Stimulated activated CD4-positive, alpha-beta T cell treated with anti-CD3 and anti-CD28 coated beads, Interleukin-1b, Interleukin-23, amount 100 ng/mL, for 24 hours (primary cell): ENCODE measurements around the gene IGFL3.
"Not testable (repeated sequence)": the region's sequence is repeated elsewhere in the genome, so short reads cannot be mapped to it uniquely, and the experiment has no call there.

ENCODE experiments used
- DNase-seq, 4 experiments: peaks; one replicate each; pipeline ENCODE4 v3.0.0-alpha.2; 2020; ENCODE audit warnings: low read depth in 4 of 4, low spot score in 1 of 4

Gene IGFL3

DNA sequence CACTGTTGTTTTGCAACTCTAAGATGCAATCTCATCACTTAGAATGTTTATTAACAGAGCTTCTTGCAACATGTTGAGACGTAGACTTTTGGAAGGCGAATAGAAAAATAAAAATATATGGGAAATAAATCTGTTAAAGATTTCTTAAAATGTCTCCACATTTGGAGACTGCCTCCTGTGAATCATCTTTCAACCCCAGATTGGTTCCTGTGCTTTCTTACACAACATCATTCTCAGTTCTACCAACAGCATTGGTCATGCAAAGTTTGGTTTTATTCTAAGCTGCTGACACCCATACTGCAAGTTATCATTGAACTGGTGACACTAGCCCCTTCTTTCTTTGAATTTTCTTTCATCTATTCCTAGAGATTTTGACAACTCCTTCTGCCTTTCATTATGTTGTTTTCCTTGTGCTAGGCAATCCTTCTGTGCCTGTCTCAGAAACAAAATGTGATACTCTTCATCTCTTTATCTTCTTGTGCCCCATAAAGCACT, 1.6 kb upstream of the IGFL3 start:
- no peak for DNase-seq

GRCh38 chr19:46125447-46125846, 959 bp upstream of the IGFL3 start:
- DNase-seq: no peak

DNA sequence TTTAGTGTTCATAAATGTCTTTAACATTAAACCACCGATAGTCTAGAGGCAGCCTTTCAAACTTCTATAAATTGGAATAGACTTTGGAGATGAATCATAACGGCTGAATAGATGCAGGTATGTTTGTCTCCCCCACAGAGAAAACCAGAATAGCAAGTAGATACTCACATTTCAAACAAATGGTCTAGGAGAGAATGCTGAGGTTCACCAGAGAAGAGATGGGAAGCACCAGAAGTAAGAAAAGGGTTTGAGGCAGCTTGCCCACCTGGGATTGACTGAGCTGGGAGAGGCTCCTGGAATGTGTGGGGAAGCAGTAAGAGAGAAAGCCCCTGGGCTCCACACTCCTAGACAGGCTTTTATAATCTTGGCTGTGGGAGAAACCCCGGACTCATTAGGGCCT, 6.4 kb downstream of the IGFL3 start:
- no peak for DNase-seq

DNA sequence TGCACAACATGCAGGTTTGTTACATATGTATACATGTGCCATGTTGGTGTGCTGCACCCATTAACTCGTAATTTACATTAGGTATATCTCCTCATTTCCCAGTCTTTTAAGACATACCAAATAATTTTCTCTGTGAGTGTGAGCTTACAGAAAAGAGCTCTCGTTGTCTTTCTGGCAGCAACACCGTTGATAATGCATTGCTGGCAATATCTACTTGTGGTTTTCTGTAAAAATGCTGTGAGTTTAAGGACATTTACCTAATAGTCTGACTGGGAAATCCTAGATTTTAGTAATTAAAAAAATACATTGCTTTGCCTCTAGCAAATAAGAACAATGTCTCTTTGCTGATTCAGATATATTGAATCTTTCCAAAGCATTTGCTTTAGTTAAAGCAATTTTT, 8.4 kb downstream of the IGFL3 start:
- DNase-seq: no peak

DNA sequence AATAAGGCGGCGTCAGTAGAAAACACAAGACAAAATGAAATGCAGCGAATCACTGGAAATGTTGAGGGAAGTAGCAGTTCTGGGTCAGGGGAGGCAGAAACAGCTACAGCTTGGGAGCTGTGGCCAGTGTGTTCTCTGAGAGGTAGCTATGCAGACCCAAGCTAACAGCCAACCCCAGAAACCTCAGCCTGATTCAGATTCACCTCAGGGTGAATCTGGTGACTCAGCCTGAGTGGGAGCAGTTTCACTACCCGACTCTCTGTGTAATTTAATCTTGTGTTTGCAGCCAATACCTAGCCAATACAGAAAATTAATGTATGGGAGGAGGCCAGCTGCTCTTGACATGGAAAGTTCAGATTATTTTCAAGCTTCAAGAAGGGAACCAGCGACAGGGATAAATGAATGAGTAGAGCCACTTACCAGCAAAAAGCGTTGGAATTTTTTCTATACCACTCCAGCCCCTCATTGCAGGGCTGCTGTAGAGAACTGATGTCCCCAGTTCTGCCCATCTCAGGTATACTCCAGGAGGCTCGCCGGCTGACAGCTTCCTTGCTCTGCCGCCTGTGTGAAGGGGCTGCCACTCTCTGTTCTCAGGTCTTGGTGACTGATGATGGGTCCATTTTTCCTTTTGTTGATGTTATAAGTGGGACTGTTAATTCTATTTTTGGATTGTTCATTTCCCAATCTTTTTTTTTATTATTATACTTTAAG, 8.9 kb downstream of the IGFL3 start:
- peak; percentile 11 to 56 (median 22) for DNase-seq

DNA sequence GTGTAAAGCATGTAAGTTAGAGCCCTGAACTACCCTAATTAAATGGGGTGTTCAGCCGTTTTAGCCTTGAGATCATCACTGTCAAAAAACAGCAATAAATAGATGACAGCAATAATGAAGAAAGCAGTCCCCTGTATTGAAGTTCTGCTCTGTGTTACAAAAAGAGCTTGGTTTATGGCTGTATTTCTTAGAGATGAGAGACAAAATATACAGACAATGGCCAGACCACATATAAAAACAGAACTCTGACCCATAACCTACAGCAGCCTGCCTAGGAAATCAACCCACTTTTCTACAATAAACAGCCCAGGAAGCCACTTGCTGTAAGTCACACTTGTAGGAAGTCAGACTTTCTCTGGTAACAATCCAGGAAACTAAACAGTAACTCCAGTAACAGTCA, 10.8 kb downstream of the IGFL3 start:
- DNase-seq: no peak

- DNase-seq: no peak
Observed at GRCh38 chr19:46112527-46112926, 12.0 kb downstream of the IGFL3 start.

DNA sequence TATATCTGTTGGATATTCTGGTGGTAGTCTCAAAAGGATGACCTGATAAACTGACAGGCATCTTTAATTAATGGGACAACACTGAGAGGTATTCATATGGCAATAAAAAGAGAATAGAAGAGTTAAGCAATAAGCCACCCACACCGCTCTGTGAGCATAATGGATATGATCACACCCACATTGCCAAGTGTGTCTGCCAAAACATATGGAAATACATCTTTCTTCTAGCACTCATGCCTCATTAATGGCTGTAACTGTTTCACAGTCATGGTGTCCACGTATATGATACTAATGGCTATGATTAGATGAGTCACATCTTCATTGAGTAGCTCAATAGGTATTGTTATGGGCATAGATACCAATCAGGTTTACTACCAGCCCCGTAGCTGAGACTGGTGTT, 13.1 kb downstream of the IGFL3 start:
- no peak for DNase-seq

DNA sequence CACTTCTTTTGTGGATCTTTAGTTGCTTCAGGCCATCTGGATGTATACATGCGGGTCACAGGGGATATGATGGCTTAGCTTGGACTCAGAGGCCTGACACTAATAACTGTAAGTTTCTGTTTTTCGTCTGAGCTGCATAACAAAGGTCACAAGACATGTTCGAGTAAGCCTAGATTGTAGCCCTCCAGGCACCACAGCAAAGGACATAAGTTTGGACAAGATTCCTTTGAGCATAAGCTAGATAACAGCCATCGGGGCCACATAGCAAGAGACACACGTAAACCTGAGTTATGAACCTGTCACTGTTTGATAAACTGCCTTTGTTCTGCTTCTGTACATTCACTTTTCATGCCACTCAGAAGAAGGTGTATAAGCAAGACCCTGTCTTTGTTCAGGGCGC, 14.6 kb downstream of the IGFL3 start:
- no peak for DNase-seq

- no peak for DNase-seq
Observed at GRCh38 chr19:46107371-46107770, 17.1 kb downstream of the IGFL3 start.

DNA sequence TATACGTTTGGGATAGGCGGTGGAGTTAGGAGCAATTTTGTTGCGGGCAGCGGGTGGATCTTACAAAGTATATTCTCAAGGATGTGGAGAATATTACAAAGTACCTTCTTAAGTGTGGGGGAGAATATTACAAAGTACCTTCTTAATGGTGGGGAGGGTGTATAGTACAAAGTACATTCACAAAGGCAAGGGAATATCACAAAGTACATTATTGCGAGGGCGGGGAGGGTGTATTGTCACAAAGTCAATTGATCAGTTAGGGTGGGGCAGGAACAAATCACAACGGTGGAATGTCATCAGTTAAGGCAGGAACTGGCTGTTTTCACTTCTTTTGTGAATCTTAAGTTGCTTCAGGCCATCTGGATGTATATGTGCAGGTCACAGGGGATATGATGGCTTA, 22.2 kb downstream of the IGFL3 start:
- not testable (repeated sequence) for DNase-seq

DNA sequence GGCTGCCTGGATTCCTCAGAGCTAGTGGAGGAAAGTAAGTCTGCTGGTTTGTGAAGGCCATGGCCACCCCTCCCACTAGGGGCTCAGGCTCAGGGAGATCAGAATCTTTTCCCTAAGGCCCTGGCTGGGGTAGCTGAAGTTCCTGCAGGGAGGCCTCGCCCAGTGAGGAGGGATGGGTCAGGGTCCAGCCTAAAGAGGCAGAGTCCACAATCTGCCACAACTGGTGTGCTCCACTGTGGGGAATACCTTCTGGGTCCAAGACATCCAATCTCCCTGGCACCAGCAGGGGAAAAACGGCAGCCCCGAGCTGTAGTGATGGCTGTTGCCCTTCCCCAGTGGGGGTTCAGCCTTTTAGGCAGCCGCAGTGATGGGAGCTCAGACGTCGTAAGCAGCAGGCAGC, 23.2 kb downstream of the IGFL3 start:
- DNase-seq: no peak

DNA sequence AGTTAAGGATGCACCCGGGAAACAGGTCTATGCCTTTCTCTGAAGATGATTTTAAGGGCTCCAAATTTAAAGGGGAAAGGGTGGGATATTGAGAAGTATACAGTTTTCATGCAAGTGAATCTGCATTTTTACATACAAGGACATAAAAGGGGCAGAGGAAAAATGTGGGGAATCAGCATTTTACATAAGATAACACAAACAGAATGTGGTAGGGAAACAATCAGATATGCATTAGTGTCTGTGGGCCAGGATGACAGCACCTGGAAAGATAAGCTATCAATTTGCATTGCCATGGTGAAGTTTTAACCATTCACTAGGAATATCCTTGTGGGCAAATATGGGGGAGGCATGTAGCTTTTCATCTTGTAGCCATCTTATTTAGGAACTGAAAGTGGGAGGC, 24.1 kb downstream of the IGFL3 start:
- DNase-seq: no peak

DNA sequence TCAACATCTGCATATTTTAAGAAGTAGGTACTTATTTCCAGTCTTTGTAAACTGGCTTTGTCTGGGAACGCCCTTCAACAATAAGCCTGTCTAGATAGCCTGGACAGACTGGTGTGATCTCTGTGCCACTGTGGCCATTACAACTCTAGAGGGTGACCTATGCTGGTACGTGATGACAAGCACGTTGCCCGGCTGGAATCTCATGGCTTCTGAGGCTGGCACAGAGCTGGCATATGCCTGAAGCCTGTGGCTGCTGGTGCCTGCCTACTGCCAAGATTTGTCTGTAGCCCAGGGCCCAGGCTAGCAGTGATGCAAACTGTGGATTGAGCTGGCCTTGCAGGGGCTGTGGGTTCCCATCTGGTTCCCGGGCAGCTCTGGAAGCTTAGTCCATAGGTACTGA, 34.0 kb downstream of the IGFL3 start:
- DNase-seq: no peak

DNA sequence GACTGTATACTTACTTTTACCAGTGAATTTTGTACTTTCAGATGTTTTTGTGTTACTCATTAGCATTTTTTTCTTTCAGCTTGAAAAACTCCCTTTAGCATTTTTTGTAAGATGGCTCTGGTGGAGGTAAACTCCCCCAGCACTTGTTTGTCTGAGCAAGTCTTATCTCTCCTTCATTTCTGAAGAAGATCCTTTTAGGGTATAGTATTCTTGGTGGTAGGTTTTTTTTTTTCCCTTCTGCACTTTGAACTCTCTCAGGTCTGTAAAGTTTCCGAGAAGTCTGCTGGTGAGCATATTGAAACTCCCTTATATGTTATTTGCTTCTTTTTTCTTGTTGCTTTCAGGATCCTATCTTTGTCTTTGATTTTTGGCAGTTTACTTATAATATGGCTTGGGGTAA, 35.1 kb downstream of the IGFL3 start:
- DNase-seq: no peak

- DNase-seq: no peak
Observed at GRCh38 chr19:46088101-46088500, 36.4 kb downstream of the IGFL3 start.

DNA sequence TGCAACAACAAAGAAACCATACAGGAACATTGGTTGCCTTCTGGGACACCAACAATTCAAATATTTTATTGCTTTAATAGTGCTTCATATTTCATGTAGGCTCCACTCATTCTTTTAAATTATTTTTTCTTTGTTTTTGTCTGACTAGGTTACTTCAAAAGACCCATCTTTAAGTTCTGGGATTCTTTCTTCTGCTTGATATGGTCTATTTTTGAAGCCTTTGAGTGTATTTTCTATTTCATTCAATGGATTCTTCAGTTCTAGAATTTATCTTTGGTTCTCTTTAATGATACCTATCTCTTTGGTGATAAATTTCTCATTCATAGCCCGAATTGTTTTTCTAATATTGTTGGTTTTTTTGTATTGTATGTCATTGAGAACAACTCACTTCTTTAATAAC, 38.6 kb downstream of the IGFL3 start:
- DNase-seq: no peak

DNA sequence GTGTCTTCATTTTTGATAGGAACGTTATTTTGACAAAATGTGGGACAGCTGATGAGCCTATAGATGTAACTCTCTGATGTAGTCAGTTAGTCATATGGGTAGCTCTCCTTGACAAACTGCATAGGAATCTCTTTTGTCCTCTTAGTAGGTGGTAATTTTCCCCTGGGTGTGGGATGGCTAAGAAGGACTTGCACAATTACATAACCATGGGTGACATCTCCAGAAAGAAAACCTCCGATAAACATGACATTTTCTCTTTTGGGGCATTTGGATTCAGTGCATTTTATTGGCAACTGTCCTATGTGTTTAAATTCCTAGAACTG, 41.8 kb downstream of the IGFL3 start:
- DNase-seq: no peak

GRCh38 chr19:46081928-46082727, 42.4 kb downstream of the IGFL3 start:
- no peak for DNase-seq

DNA sequence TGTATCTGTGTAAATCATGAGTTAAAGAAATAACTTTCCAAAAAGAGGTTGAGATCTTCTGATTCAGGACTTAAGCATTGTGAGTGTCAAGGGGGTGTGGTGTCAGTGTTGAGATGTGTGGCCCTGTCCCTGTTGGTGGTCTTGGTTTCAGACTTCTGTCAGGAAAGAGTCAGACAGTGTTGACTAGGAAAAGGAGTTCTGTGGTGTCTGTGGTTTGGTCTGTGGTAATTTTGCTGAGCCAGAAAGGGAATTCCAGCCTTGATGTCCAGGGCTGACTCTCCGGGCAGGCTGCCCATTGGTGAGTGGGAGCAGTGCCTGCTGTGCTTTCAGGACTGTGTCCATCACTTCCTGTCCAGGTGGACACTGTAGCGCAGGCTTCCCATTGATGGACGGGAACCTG, 43.9 kb downstream of the IGFL3 start:
- no peak for DNase-seq

- no peak for DNase-seq
Observed at GRCh38 chr19:46079576-46079975, 44.9 kb downstream of the IGFL3 start.

- peak in 2 of 4 experiments; percentile 21 to 25 for DNase-seq
Observed at GRCh38 chr19:46078573-46079332, 45.7 kb downstream of the IGFL3 start.
